WTC11 (cell line): ENCODE measurements around the gene CAPN9. TPM values are rescaled to one million over a fixed set of nuclear protein-coding genes. Genes with fewer than 3 reads are reported as not detected.

Experiments used
- ATAC-seq: fragments of 200-7000 bp; cut with Tn5 transposase; 2 replicates; pipeline ENCODE4 v1.10.0; 2021; ENCODE audit warnings: mild to moderate bottlenecking, moderate library complexity
- CTCF ChIA-PET: fragments of 300-600 bp; sonication (Branson Sonifier 250); formaldehyde crosslinking; loops from one replicate; lab custom pipeline; 2021; ENCODE audit warnings: antibody characterized with exemption; lab: Charles Lee
- POLR2A ChIA-PET: fragments of 350-600 bp; sonication (Branson Sonifier 250); formaldehyde crosslinking; loops from one replicate; lab custom pipeline; 2021; ENCODE audit warnings: antibody characterized with exemption; lab: Charles Lee
- DNase-seq: peaks from one replicate; pipeline ENCODE4 v3.0.0; 2021; ENCODE audit warnings: low spot score
- H3K27ac Mint-ChIP-seq: 2 replicates; pipeline ENCODE4 v1.8.0; 2021; ENCODE audit warnings: mixed read lengths
- H3K27me3 Mint-ChIP-seq: 2 replicates; pipeline ENCODE4 v1.8.0; 2021; ENCODE audit warnings: low read depth, mild to moderate bottlenecking, moderate library complexity, mixed read lengths
- H3K36me3 Mint-ChIP-seq: 2 replicates; pipeline ENCODE4 v1.8.0; 2021; ENCODE audit warnings: mixed read lengths
- H3K4me1 Mint-ChIP-seq: 2 replicates; pipeline ENCODE4 v1.8.0; 2022; ENCODE audit warnings: mixed read lengths
- H3K4me3 Mint-ChIP-seq: 2 replicates; pipeline ENCODE4 v1.8.0; 2021; ENCODE audit warnings: mild to moderate bottlenecking, moderate library complexity, mixed read lengths
- H3K9me3 Mint-ChIP-seq: 2 replicates; pipeline ENCODE4 v1.8.0; 2021; ENCODE audit warnings: mixed read lengths
- ATF6 ChIP-seq: sonication (generic); formaldehyde crosslinking; IDR thresholded peaks from 2 replicates; pipeline ENCODE4 v1.8.1; 2023; ENCODE audit warnings: mild to moderate bottlenecking, missing genetic modification reagents
- CTCF ChIP-seq: fragments of 200-600 bp; IDR thresholded peaks from 2 replicates; pipeline ENCODE4 v1.8.0; 2022; ENCODE audit warnings: antibody characterized with exemption
- E2F1 ChIP-seq: sonication (generic); formaldehyde crosslinking; IDR thresholded peaks from 2 replicates; pipeline ENCODE4 v1.8.0; 2022; ENCODE audit warnings: mild to moderate bottlenecking, missing genetic modification reagents
- E2F5 ChIP-seq: sonication (generic); formaldehyde crosslinking; IDR thresholded peaks from 2 replicates; pipeline ENCODE4 v1.8.1; 2022; ENCODE audit warnings: mild to moderate bottlenecking, moderate library complexity, missing genetic modification reagents
- EMX1 ChIP-seq: fragments of 250-450 bp; sonication (Bioruptor Pico); IDR thresholded peaks from 2 replicates; pipeline ENCODE4 v1.8.0; 2021; ENCODE audit warnings: mild to moderate bottlenecking
- ETV6 ChIP-seq: sonication (generic); formaldehyde crosslinking; IDR thresholded peaks from 2 replicates; pipeline ENCODE4 v1.8.1; 2022; ENCODE audit warnings: mild to moderate bottlenecking, missing genetic modification reagents
- FOXK1 ChIP-seq: sonication (generic); formaldehyde crosslinking; IDR thresholded peaks from 2 replicates; pipeline ENCODE4 v1.8.0; 2022; ENCODE audit warnings: mild to moderate bottlenecking, moderate library complexity, missing genetic modification reagents
- FOXP1 ChIP-seq: sonication (generic); formaldehyde crosslinking; IDR thresholded peaks from 2 replicates; pipeline ENCODE4 v1.8.0; 2022; ENCODE audit warnings: missing genetic modification reagents, mild to moderate bottlenecking, moderate library complexity, borderline replicate concordance
- GABPB1 ChIP-seq: sonication (generic); formaldehyde crosslinking; IDR thresholded peaks from 2 replicates; pipeline ENCODE4 v1.8.1; 2023; ENCODE audit warnings: mild to moderate bottlenecking, missing genetic modification reagents
- GRHL2 ChIP-seq: fragments of 250-450 bp; sonication (Bioruptor Pico); IDR thresholded peaks from 2 replicates; pipeline ENCODE4 v1.8.0; 2022; ENCODE audit warnings: mild to moderate bottlenecking, moderate library complexity; ENCODE audit not compliant: insufficient replicate concordance, severe bottlenecking
- HMGA2 ChIP-seq: fragments of 250-450 bp; sonication (Bioruptor Pico); IDR thresholded peaks from 2 replicates; pipeline ENCODE4 v1.4.0; 2021; ENCODE audit warnings: mild to moderate bottlenecking, moderate library complexity
- IRF1 ChIP-seq: sonication (generic); formaldehyde crosslinking; IDR thresholded peaks from 2 replicates; pipeline ENCODE4 v1.8.0; 2023; ENCODE audit warnings: missing genetic modification reagents
- MYBL2 ChIP-seq: sonication (generic); formaldehyde crosslinking; IDR thresholded peaks from 2 replicates; pipeline ENCODE4 v1.8.1; 2023; ENCODE audit warnings: mild to moderate bottlenecking, moderate library complexity, missing genetic modification reagents
- NFE2L1 ChIP-seq: sonication (generic); formaldehyde crosslinking; IDR thresholded peaks from 2 replicates; pipeline ENCODE4 v1.8.1; 2023; ENCODE audit warnings: missing genetic modification reagents
- NR2C2 ChIP-seq: sonication (generic); formaldehyde crosslinking; IDR thresholded peaks from 2 replicates; pipeline ENCODE4 v1.8.0; 2022; ENCODE audit warnings: mild to moderate bottlenecking, missing genetic modification reagents
- PRDM15 ChIP-seq: sonication (generic); formaldehyde crosslinking; IDR thresholded peaks from 2 replicates; pipeline ENCODE4 v1.8.0; 2022; ENCODE audit warnings: missing genetic modification reagents
- PREB ChIP-seq: sonication (generic); formaldehyde crosslinking; IDR thresholded peaks from 2 replicates; pipeline ENCODE4 v1.8.1; 2022; ENCODE audit warnings: mild to moderate bottlenecking, missing genetic modification reagents, moderate library complexity, borderline replicate concordance
- SMAD3 ChIP-seq: sonication (generic); formaldehyde crosslinking; IDR thresholded peaks from 2 replicates; pipeline ENCODE4 v1.8.0; 2022; ENCODE audit warnings: missing genetic modification reagents, mild to moderate bottlenecking, borderline replicate concordance
- SP1 ChIP-seq: sonication (generic); formaldehyde crosslinking; conservative IDR thresholded peaks from 2 replicates; pipeline ENCODE4 v1.8.1; 2022; ENCODE audit warnings: missing genetic modification reagents
- TEAD4 ChIP-seq: sonication (generic); formaldehyde crosslinking; IDR thresholded peaks from 2 replicates; pipeline ENCODE4 v1.8.0; 2022; ENCODE audit warnings: mild to moderate bottlenecking, missing genetic modification reagents
- ZBTB21 ChIP-seq: sonication (generic); formaldehyde crosslinking; IDR thresholded peaks from 2 replicates; pipeline ENCODE4 v1.8.1; 2023; ENCODE audit warnings: mild to moderate bottlenecking, missing genetic modification reagents, borderline replicate concordance
- ZNF423 ChIP-seq: fragments of 250-450 bp; sonication (Bioruptor Pico); IDR thresholded peaks from 2 replicates; pipeline ENCODE4 v2.1.2; 2022; ENCODE audit warnings: mild to moderate bottlenecking, moderate library complexity
- total RNA-seq: library from RNA; stranded (reverse); gene quantifications from 3 replicates; pipeline ENCODE4 v1.2.3, GENCODE V29; 2021

The CAPN9 gene
- total RNA-seq, 1 experiment from 2014 or later, result not detected

- TF ChIP-seq IRF1 (CRISPR knock-in tag), result no peak
- peak; percentile 14; the same call in 1 of the 2 replicates for TF ChIP-seq PRDM15
- peak; percentile 28; the same call in 1 of the 2 replicates for TF ChIP-seq NFE2L1 (CRISPR knock-in tag)
- 0 out of 2 replicates have a peak, but pooled peaks have one; percentile 41 for TF ChIP-seq MYBL2 (CRISPR knock-in tag)
- no peak for TF ChIP-seq NR2C2 (CRISPR knock-in tag)
- TF ChIP-seq ETV6, result peak; percentile 68; the same call in 1 of the 2 replicates
- no peak for TF ChIP-seq ZNF423 (CRISPR knock-in tag)
- TF ChIP-seq E2F1 (CRISPR knock-in tag), result 0 out of 2 replicates have a peak, but pooled peaks have one; percentile 46
- TF ChIP-seq FOXP1 (CRISPR knock-in tag), result 0 out of 2 replicates have a peak, but pooled peaks have one; percentile 41
- peak; percentile 46; the same call in 1 of the 2 replicates for TF ChIP-seq FOXK1 (CRISPR knock-in tag)
- peak; percentile 88; the same call in 1 of the 2 replicates for TF ChIP-seq SMAD3 (CRISPR knock-in tag)
- peak; percentile 39; the same call in 1 of the 2 replicates for TF ChIP-seq SP1 (CRISPR knock-in tag)
- no peak for TF ChIP-seq EMX1
- no peak for TF ChIP-seq CTCF
These were observed 6.5 kb downstream of the CAPN9 start (continued) for GRCh38 chr1:230753586-230754251.

- H3K4me1 Mint-ChIP-seq, result peaks cover 36% of the 10 kb centered on the region
- ATAC-seq (no peak), DNase-seq (no peak)
- H3K36me3 Mint-ChIP-seq, result no peaks in the 10 kb centered on the region
- no peaks in the 10 kb centered on the region for H3K9me3 Mint-ChIP-seq
- no peak overlapping the region for H3K4me3 Mint-ChIP-seq
- peaks cover 3% of the 10 kb centered on the region; the same call in 1 of the 2 replicates for H3K27me3 Mint-ChIP-seq
- ChIA-PET POLR2A (no interaction called here), CTCF (interaction anchor here (1.1 to 2.7 kb wide), 2 partner anchors 18 to 57 kb away, joined by 3 to 11 read pairs; no protein-coding TSS in a partner anchor)
- H3K27ac Mint-ChIP-seq, result no peak overlapping the region
- TF ChIP-seq HMGA2 (no peak), GRHL2 (CRISPR knock-in tag) (no peak), E2F5 (no peak), ATF6 (CRISPR knock-in tag) (no peak), IRF1 (CRISPR knock-in tag) (no peak), TEAD4 (no peak), ZBTB21 (CRISPR knock-in tag) (no peak), PREB (CRISPR knock-in tag) (no peak), GABPB1 (no peak)
These were observed 7.6 kb downstream of the CAPN9 start for GRCh38 chr1:230754796-230755195.
